Measurements from ENCODE around the gene LEAP2.

DNA sequence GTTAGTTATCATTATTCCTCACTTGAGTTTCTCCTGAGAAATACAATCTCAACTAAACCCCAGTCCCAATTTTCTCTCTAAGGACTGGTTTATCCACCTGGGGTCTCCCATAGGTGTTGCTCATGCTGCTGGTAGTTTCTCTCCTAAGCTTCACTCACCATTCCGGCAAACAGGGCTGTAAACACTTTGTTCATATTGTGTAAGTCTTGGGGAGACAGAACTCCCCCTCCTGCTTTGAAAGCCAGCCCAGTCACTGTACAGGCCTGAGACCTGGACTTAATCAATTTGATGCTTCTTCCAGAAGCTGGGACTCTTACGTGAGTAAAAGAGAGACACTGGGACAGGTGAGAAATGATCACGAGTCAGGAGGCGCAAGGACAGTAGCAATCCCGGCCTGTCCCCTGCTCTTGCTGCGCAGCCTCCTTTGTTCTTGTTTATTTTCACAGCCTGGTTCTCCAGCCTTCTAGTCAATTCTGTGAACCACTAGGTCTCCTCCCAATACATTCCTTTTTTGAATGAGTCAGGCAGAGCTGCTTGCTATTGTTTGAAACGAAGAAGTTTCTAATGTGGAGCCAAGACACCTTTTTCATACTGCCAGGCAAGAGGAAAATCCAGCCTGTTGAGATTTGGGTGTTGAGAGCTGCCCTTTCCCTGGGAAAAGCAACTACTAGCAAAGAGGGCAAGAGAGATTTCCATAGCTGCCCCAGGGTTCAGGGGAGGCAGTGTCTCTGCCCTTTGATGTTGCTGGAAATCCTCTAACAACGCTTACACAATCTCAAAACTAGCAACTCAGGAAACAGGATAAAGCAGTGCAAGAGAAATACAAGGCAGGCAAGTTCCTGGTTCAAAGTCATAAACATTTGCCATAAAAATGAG lies 33.8 kb upstream of the LEAP2 start:
- TF ChIP-seq, protein P1, sequence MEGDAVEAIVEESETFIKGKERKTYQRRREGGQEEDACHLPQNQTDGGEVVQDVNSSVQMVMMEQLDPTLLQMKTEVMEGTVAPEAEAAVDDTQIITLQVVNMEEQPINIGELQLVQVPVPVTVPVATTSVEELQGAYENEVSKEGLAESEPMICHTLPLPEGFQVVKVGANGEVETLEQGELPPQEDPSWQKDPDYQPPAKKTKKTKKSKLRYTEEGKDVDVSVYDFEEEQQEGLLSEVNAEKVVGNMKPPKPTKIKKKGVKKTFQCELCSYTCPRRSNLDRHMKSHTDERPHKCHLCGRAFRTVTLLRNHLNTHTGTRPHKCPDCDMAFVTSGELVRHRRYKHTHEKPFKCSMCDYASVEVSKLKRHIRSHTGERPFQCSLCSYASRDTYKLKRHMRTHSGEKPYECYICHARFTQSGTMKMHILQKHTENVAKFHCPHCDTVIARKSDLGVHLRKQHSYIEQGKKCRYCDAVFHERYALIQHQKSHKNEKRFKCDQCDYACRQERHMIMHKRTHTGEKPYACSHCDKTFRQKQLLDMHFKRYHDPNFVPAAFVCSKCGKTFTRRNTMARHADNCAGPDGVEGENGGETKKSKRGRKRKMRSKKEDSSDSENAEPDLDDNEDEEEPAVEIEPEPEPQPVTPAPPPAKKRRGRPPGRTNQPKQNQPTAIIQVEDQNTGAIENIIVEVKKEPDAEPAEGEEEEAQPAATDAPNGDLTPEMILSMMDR (IDR thresholded peaks at IDR 0.05) = no peak
- no peak for TF ChIP-seq POLR2A (IDR thresholded peaks at IDR 0.05)

Measured in heart left ventricle (tissue), 13 donors.